ENCODE data around the gene AK4. TPM values are rescaled to one million over a fixed set of nuclear protein-coding genes. Genes with fewer than 3 reads are reported as not detected.

AK4 gene
- total RNA-seq, 1 experiment from 2014 or later: 180 TPM

GRCh38 chr1:65245295-65245694 is 97.3 kb downstream of the AK4 start (continued):
- TF ChIP-seq TCF7 (CRISPR knock-in tag; IDR thresholded peaks at IDR 0.05; ENCODE audit: low read depth) (no peak), OVOL2 (CRISPR knock-in tag; IDR thresholded peaks at IDR 0.05; ENCODE audit: borderline replicate concordance) (no peak), PRRX2 (CRISPR knock-in tag; IDR thresholded peaks at IDR 0.05) (no peak)

DNA sequence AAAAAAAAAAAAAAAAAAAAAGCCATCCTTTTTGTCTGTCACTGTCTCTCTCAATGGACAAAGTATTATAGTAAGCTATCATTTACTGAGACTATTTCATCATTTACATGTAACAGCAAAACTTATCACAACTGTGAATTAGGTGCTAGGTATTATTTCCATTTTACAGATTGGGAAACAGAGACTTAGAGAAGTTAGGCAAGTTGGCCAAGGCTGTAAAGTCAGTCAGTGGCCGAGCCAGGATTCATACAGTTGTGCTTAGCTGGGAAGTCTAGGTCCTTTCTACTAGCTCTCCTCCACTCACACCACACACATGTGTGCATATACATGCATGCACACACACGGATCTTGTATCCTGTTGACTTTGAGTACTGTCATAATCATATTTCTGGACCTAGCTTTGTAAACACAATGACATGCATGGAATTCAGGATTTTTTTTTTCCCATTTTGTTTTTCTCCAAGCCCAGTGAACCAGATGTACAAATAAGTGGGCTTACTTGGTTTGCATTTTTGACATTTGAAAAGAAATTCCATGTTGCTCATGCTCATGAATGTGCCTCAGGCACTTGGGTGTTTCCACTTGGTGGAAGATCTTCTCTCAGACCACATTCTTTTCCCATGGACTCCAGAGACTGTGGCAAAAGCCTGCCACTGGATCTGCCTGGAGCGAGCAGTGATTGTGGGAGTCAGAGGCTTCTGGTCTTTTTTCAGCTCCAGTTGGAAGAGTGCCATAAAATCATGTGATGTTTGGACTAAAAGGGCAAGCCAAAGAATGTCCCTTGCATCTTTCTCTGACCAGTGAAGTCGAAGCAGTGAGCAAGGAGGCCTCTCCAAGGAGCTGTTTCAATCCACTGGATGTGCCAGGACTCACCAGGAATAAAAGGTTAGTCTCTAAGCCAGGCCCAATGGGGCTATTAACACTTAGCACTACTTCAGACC is 99.7 kb downstream of the AK4 start:
- H3K27ac Mint-ChIP-seq: no peak overlapping the region

More for the DNA sequence above, 99.7 kb downstream of the AK4 start:
- CTCF ChIA-PET: interaction anchor here (0.6 to 1.1 kb wide), 3 partner anchors 17 to 835 kb away, joined by 3 to 5 read pairs (median 4); no protein-coding TSS in a partner anchor
- Mint-ChIP-seq H3K4me3 (no peak overlapping the region), H3K4me1 (no peaks in the 10 kb centered on the region), H3K36me3 (no peaks in the 10 kb centered on the region), H3K27me3 (ENCODE audit: low read depth) (no peaks in the 10 kb centered on the region; the same call in none of the 2 replicates), H3K9me3 (no peaks in the 10 kb centered on the region)
- ATAC-seq (no peak), DNase-seq (ENCODE audit: low spot score) (no peak)
- TF ChIP-seq ARID4B (CRISPR knock-in tag; IDR thresholded peaks at IDR 0.05; ENCODE audit: borderline replicate concordance) (no peak), NFE2L1 (CRISPR knock-in tag; IDR thresholded peaks at IDR 0.05) (no peak), ZSCAN18 (CRISPR knock-in tag; IDR thresholded peaks at IDR 0.05) (no peak), ZMAT4 (CRISPR knock-in tag; IDR thresholded peaks at IDR 0.05) (no peak), MYBL2 (CRISPR knock-in tag; IDR thresholded peaks at IDR 0.05) (no peak), NFATC4 (CRISPR knock-in tag; IDR thresholded peaks at IDR 0.05) (no peak), SMAD4 (CRISPR knock-in tag; IDR thresholded peaks at IDR 0.05) (no peak), PRDM15 (CRISPR knock-in tag; IDR thresholded peaks at IDR 0.05) (no peak), IRF2 (CRISPR knock-in tag; IDR thresholded peaks at IDR 0.05; ENCODE audit: borderline replicate concordance, low read depth) (no peak), ZNF232 (CRISPR knock-in tag; IDR thresholded peaks at IDR 0.05) (no peak), RORB (CRISPR knock-in tag; IDR thresholded peaks at IDR 0.05) (no peak), CBFB (CRISPR knock-in tag; IDR thresholded peaks at IDR 0.05; ENCODE audit: low read depth) (no peak), ZNF121 (CRISPR knock-in tag; IDR thresholded peaks at IDR 0.05) (no peak), SP1 (CRISPR knock-in tag; conservative IDR thresholded peaks at IDR 0.05) (no peak), FOXP1 (CRISPR knock-in tag; IDR thresholded peaks at IDR 0.05; ENCODE audit: borderline replicate concordance) (no peak)
- TF ChIP-seq, protein P1, sequence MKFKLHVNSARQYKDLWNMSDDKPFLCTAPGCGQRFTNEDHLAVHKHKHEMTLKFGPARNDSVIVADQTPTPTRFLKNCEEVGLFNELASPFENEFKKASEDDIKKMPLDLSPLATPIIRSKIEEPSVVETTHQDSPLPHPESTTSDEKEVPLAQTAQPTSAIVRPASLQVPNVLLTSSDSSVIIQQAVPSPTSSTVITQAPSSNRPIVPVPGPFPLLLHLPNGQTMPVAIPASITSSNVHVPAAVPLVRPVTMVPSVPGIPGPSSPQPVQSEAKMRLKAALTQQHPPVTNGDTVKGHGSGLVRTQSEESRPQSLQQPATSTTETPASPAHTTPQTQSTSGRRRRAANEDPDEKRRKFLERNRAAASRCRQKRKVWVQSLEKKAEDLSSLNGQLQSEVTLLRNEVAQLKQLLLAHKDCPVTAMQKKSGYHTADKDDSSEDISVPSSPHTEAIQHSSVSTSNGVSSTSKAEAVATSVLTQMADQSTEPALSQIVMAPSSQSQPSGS (CRISPR knock-in tag; IDR thresholded peaks at IDR 0.05; ENCODE audit: borderline replicate concordance, low read depth): no peak
- POLR2A ChIA-PET: no interaction called here
